ENCODE data around the gene ANK3.
"Not testable (repeated sequence)": the region's sequence is repeated elsewhere in the genome, so short reads cannot be mapped to it uniquely, and the experiment has no call there.

ANK3 gene

GRCh38 chr10:60310740-60311139 is 78.9 kb downstream of the ANK3 start:
- in situ Hi-C loops (cut with MboI; ENCODE audit: low sequenced_read_pairs): no loop called here

- in situ Hi-C loops (cut with MboI; ENCODE audit: low sequenced_read_pairs): no loop called here
These were observed 79.8 kb downstream of the ANK3 start for GRCh38 chr10:60309891-60310290.

GRCh38 chr10:60309371-60309770 is 80.3 kb downstream of the ANK3 start:
- in situ Hi-C loops (cut with MboI; ENCODE audit: low sequenced_read_pairs): no loop called here

GRCh38 chr10:60305380-60305892 is 84.2 kb downstream of the ANK3 start:
- in situ Hi-C loops (cut with MboI; ENCODE audit: low sequenced_read_pairs): no loop called here

GRCh38 chr10:60304829-60305379 is 84.8 kb downstream of the ANK3 start:
- in situ Hi-C loops (cut with MboI; ENCODE audit: low sequenced_read_pairs): no loop called here

- in situ Hi-C loops (cut with MboI; ENCODE audit: low sequenced_read_pairs): no loop called here
These were observed 85.9 kb downstream of the ANK3 start for GRCh38 chr10:60303778-60304177.

GRCh38 chr10:60299961-60300883 is 89.5 kb downstream of the ANK3 start:
- in situ Hi-C loops (cut with MboI; ENCODE audit: low sequenced_read_pairs): no loop called here

- in situ Hi-C loops (cut with MboI; ENCODE audit: low sequenced_read_pairs): no loop called here
These were observed 90.3 kb downstream of the ANK3 start for GRCh38 chr10:60299390-60299778.

GRCh38 chr10:60298408-60299389 is 91.0 kb downstream of the ANK3 start:
- in situ Hi-C loops (cut with MboI; ENCODE audit: low sequenced_read_pairs): no loop called here

GRCh38 chr10:60296073-60296472 is 93.6 kb downstream of the ANK3 start:
- in situ Hi-C loops (cut with MboI; ENCODE audit: low sequenced_read_pairs): no loop called here

GRCh38 chr10:60295028-60295937 is 94.4 kb downstream of the ANK3 start:
- in situ Hi-C loops (cut with MboI; ENCODE audit: low sequenced_read_pairs): no loop called here

GRCh38 chr10:60293581-60294175 is 96.0 kb downstream of the ANK3 start:
- in situ Hi-C loops (cut with MboI; ENCODE audit: low sequenced_read_pairs): no loop called here

- in situ Hi-C loops (cut with MboI; ENCODE audit: low sequenced_read_pairs): no loop called here
These were observed 96.7 kb downstream of the ANK3 start for GRCh38 chr10:60292998-60293397.

- in situ Hi-C loops (cut with MboI; ENCODE audit: low sequenced_read_pairs): not testable (repeated sequence)
These were observed 97.1 kb downstream of the ANK3 start for GRCh38 chr10:60292536-60292935.

- in situ Hi-C loops (cut with MboI; ENCODE audit: low sequenced_read_pairs): no loop called here
These were observed 98.2 kb downstream of the ANK3 start for GRCh38 chr10:60291344-60291930.

GRCh38 chr10:60290558-60290957 is 99.1 kb downstream of the ANK3 start:
- in situ Hi-C loops (cut with MboI; ENCODE audit: low sequenced_read_pairs): no loop called here

GRCh38 chr10:60289800-60290199 is 99.9 kb downstream of the ANK3 start:
- in situ Hi-C loops (cut with MboI; ENCODE audit: low sequenced_read_pairs): no loop called here

- in situ Hi-C loops (cut with MboI; ENCODE audit: low sequenced_read_pairs): no loop called here
These were observed 101.4 kb downstream of the ANK3 start for GRCh38 chr10:60288256-60288655.

- in situ Hi-C loops (cut with MboI; ENCODE audit: low sequenced_read_pairs): no loop called here
These were observed 103.1 kb downstream of the ANK3 start for GRCh38 chr10:60286559-60286958.

All from hTERT RPE-1 (cell line).